HepG2 (cell line): ENCODE results near the gene PRDX2. TPM values are rescaled to one million over a fixed set of nuclear protein-coding genes. Genes with fewer than 3 reads are reported as not detected.

Experiments used
- ASH2L ChIP-seq: fragments of 300-600, 200-600 bp; sonication (generic); IDR thresholded peaks from 2 replicates; pipeline ENCODE4 v1.7.0; 2017; ENCODE audit warnings: low read depth, mild to moderate bottlenecking, moderate library complexity, mixed read lengths, low read length; ENCODE audit not compliant: insufficient read length
- IKZF5 ChIP-seq: IDR thresholded peaks from 2 replicates; pipeline ENCODE4 v1.6.1; 2018; ENCODE audit warnings: missing genetic modification reagents, mild to moderate bottlenecking, missing compliant biosample characterization
- MIER3 ChIP-seq: IDR thresholded peaks from 2 replicates; pipeline ENCODE4 v1.6.1; 2016; ENCODE audit warnings: missing compliant biosample characterization, borderline replicate concordance
- MTA1 ChIP-seq: sonication (generic); formaldehyde crosslinking; IDR thresholded peaks from 2 replicates; pipeline ENCODE4 v1.4.0; 2020; ENCODE audit warnings: missing genetic modification reagents, mild to moderate bottlenecking, borderline replicate concordance
- NFAT5 ChIP-seq: sonication (generic); formaldehyde crosslinking; IDR thresholded peaks from 2 replicates; pipeline ENCODE4 v1.4.0; 2020; ENCODE audit warnings: missing genetic modification reagents
- NRL ChIP-seq: sonication (generic); formaldehyde crosslinking; IDR thresholded peaks from 2 replicates; pipeline ENCODE4 v1.5.0; 2020; ENCODE audit warnings: missing genetic modification reagents, mild to moderate bottlenecking, moderate library complexity, borderline replicate concordance
- RAD21 ChIP-seq: fragments of 450-650 bp; formaldehyde crosslinking; IDR thresholded peaks from 2 replicates; pipeline ENCODE4 v1.5.0; 2020; ENCODE audit warnings: mild to moderate bottlenecking
- RNF219 ChIP-seq: sonication (generic); formaldehyde crosslinking; IDR thresholded peaks from 2 replicates; pipeline ENCODE4 v1.5.0; 2020; ENCODE audit warnings: mild to moderate bottlenecking, missing genetic modification reagents
- TBP ChIP-seq: sonication (generic); formaldehyde crosslinking; IDR thresholded peaks from 2 replicates; pipeline ENCODE4 v1.5.0; 2020; ENCODE audit warnings: missing genetic modification reagents
- ZBTB21 ChIP-seq: sonication (generic); formaldehyde crosslinking; IDR thresholded peaks from 2 replicates; pipeline ENCODE4 v1.4.0; 2020; ENCODE audit warnings: missing genetic modification reagents
- ZFP91 ChIP-seq: sonication (generic); formaldehyde crosslinking; IDR thresholded peaks from 2 replicates; pipeline ENCODE4 v1.9.0; 2022; ENCODE audit warnings: missing genetic modification reagents, mild to moderate bottlenecking, borderline replicate concordance
- ZNF276 ChIP-seq: sonication (generic); formaldehyde crosslinking; IDR thresholded peaks from 2 replicates; pipeline ENCODE4 v1.4.0; 2020; ENCODE audit warnings: mild to moderate bottlenecking, low read depth, missing genetic modification reagents
- ZNF441 ChIP-seq: sonication (generic); formaldehyde crosslinking; IDR thresholded peaks from 2 replicates; pipeline ENCODE4 v1.7.0; 2021; ENCODE audit warnings: missing genetic modification reagents, borderline replicate concordance
- ZNF737 ChIP-seq: sonication (generic); formaldehyde crosslinking; IDR thresholded peaks from 2 replicates; pipeline ENCODE4 v1.5.0; 2020; ENCODE audit warnings: missing genetic modification reagents, mild to moderate bottlenecking, borderline replicate concordance
- ZNF773 ChIP-seq: sonication (generic); formaldehyde crosslinking; IDR thresholded peaks from 2 replicates; pipeline ENCODE4 v1.4.0; 2020; ENCODE audit warnings: missing genetic modification reagents, borderline replicate concordance
- ZNF878 ChIP-seq: sonication (generic); formaldehyde crosslinking; IDR thresholded peaks from 2 replicates; pipeline ENCODE4 v1.8.1; 2023; ENCODE audit warnings: mild to moderate bottlenecking, missing genetic modification reagents, moderate library complexity
- polyA plus RNA-seq, 8 experiments: library from polyadenylated mRNA; depleted of rRNA in 3 of 8; stranded (reverse) in 7 of 8; unstranded in 1 of 8; fragments of >200 nt; fragmentation: Illumina TruSeq in 4 of 8; extraction: Trizol in 4 of 8; gene quantifications; 2 replicates each; pipeline versions ENCODE4 v1.2.1 to v1.2.3, GENCODE V29; 2011 to 2016; ENCODE audit warnings: low read depth in 4 of 8, missing spikeins in 1 of 8, mixed read lengths in 1 of 8; ENCODE audit not compliant: insufficient read depth in 1 of 8
- total RNA-seq, 5 experiments: library from RNA; depleted of rRNA; stranded (reverse); fragments of >200 nt; fragmentation: Illumina TruSeq; extraction: Trizol; gene quantifications; 2 replicates each; pipeline ENCODE4 v1.2.3, GENCODE V29; 2016; ENCODE audit warnings: low read depth in 1 of 5

PRDX2 gene
- total and polyA plus RNA-seq, 2 of the 13 experiments (the other 11 are each of a cell fraction or from before 2014, with no cell fraction given) = 218 to 381 TPM

GRCh38 chr19:12783849-12784393 lies 17.7 kb downstream of the PRDX2 start (continued):
- TF ChIP-seq MTA1 (CRISPR knock-in tag) = 0 out of 2 replicates have a peak, but pooled peaks have one; percentile 21
- TF ChIP-seq ZBTB21 (CRISPR knock-in tag) = no peak
- no peak for TF ChIP-seq MIER3
- TF ChIP-seq TBP (CRISPR knock-in tag) = no peak
- TF ChIP-seq ZNF878 (CRISPR knock-in tag) = no peak
- no peak for TF ChIP-seq RAD21
- TF ChIP-seq ZNF773 (CRISPR knock-in tag) = no peak
- TF ChIP-seq ASH2L = no peak
- TF ChIP-seq NFAT5 = no peak
- peak; percentile 65; the same call in 1 of the 2 replicates for TF ChIP-seq NRL (CRISPR knock-in tag)
- no peak for TF ChIP-seq ZFP91
- no peak for TF ChIP-seq ZNF276 (CRISPR knock-in tag)
- TF ChIP-seq RNF219 (CRISPR knock-in tag) = no peak
- no peak for TF ChIP-seq ZNF737 (CRISPR knock-in tag)
- TF ChIP-seq ZNF441 (CRISPR knock-in tag) = no peak
- 0 out of 2 replicates have a peak, but pooled peaks have one; percentile 18 for TF ChIP-seq IKZF5 (CRISPR knock-in tag)
